Effector CD8-positive, alpha-beta T cell (primary cell): Measurements from ENCODE around the gene PPDPF.
"Not testable (repeated sequence)": the region's sequence is repeated elsewhere in the genome, so short reads cannot be mapped to it uniquely, and the experiment has no call there.

Experiments
- DNase-seq: peaks from one replicate; lab custom pipeline; 2025; lab: John Stamatoyannopoulos, UW
- total RNA-seq, 4 experiments: gene quantifications; one replicate each; lab custom pipeline; 2026; lab: John Stamatoyannopoulos, UW

The PPDPF gene, protein sequence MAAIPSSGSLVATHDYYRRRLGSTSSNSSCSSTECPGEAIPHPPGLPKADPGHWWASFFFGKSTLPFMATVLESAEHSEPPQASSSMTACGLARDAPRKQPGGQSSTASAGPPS
- 23.6 to 31.0 (median 28.5) reads per million in 4 experiments for total RNA-seq

DNA sequence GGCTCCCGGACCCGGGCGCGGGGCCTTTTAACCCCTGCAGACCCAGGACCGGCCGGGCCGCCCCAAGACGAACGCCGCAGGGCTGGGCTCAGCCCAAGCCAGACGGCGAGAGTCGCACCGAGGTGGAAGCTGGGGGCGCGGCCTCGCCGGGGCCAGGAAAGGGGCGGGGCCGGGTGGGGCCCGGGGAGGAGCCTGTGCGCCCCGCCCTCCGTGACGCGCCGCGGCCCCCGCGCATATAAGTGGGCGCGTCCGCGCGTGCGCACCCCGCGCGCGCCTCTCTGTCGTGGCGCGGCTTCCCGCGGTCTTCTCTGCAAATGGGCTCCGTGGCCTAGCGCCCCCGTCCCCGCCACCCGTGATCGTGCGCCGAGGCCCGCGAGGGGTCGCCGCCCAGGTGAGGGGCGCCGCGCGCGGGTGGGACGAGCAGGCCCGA is at the start of gene PPDPF:
PPDPF (plus strand) TSS at position 262 of the 430 bp plus-strand sequence. CDS start 544 bp downstream, outside the sequence.
- peak; percentile 77 for DNase-seq

DNA sequence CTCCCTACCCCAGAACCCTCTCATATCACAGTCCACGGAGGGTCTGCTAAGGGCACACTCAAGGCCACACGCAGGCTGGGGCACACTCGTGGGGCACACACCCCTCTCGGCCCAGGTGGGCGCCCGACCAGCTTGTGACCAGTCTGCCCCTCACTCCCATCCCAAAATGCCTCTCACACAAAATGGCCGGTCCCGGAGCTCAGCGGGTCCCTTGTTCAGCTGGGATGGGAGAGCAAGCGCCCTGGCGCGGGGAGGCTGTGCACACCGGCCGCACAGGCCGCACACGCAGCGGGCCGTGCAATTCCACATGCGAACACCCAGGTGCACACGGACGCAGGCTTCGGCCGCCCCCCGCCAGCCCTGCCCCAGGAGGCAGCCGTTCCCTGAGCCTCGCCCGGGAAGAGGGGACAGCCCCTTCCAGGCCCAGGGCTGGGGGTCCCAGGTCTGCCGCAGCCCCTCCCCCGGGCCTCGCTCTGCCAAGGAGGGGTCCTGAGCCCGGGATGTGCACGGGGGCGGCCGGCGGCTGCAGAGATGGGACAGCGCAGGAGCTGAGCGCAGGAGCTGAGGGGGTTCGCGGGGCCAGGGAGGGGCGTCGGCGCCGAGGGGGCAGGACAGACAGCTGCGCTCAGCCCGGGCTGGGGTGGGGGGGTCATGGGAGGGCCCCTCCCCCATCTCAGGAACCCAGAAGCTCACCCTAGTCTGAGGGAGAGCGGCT is 49.4 kb upstream of the PPDPF start:
- DNase-seq = no peak

DNA sequence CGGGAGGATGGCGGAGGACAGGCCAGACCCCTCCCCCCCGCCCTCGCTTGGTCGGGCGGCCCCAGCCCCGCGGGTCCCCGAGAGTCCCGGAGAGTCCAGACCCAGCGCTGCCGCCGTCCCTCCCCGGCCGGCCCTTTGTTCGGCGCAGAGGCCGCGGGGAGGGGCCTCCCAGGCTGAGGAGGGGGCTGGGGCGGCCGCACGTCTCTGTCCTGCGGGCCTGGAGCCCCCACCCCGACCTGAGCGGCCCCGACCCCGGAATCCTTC is 48.9 kb upstream of the PPDPF start:
- no peak for DNase-seq

DNA sequence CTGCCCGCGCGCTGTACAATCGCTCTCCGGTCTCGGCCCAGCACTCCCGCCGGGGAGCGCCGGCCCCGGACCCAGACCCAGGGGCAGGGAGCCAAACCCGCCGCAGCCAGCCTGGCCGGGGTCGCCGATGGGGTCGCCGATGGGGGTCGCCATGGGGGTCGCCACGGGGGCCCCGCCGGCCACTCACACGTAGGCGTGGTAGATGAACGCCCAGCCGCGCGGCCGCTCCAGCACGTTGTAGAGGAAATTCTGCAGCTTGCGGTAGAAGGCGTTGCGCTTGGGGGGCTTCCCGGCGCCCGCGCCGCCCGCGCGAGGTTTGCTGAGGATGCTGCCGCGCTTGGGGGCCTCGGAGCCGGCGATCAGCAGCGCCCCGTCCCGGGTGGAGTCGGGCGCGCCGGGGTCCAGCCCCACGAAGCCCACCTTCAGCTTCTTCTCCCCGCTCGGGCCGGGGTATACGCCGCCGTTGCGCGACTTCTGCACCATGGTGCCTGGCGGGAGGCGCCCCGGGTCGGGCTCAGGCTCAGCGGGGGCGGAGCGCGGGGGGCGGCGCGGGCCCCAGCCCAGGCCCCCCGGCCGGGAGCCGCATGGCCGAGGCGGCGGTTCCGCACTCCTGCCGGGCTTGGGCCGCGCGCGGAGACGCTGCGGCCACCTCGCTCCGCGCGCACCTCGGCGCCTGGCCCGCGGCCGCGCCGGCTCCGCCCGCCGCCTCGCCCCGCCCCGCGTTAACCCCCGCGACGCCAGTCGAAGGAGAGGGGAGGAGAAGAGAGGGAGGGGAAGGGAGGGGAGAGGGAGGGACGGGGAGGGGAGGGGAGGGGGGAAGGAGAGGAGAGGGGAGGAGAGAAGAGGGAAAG is 48.4 kb upstream of the PPDPF start, which contains the start of gene KCNQ2:
KCNQ2 (minus strand) TSS at position 675 of the 851 bp plus-strand sequence; CDS start at position 483, 192 bp downstream.
- no peak for DNase-seq

DNA sequence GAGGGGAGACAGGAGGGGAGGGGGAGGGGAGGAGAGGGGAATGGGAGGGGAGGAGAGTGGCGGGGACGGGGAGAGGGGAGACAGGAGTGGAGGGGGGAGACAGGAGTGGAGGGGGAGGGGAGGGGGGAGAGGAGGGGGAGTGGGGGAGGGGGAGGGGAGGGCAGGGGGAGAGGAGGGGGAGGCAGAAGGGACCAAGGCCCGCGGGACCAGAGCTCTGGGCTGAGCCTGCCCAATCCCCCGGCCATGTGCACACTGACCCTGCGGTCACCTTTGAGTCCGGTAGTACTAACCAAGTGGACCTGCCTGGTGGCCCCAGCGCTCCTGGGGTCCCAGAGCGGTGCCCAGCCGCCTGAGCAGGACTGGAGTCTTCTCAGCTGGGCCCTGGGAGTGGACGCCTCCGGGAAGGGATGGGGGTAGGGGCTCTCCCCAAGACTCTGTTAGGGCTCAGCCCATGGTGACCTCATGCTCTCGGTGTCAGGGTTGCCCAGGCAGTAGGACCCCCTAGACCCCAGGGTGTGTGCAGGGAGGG is 47.6 kb upstream of the PPDPF start:
- DNase-seq = no peak

DNA sequence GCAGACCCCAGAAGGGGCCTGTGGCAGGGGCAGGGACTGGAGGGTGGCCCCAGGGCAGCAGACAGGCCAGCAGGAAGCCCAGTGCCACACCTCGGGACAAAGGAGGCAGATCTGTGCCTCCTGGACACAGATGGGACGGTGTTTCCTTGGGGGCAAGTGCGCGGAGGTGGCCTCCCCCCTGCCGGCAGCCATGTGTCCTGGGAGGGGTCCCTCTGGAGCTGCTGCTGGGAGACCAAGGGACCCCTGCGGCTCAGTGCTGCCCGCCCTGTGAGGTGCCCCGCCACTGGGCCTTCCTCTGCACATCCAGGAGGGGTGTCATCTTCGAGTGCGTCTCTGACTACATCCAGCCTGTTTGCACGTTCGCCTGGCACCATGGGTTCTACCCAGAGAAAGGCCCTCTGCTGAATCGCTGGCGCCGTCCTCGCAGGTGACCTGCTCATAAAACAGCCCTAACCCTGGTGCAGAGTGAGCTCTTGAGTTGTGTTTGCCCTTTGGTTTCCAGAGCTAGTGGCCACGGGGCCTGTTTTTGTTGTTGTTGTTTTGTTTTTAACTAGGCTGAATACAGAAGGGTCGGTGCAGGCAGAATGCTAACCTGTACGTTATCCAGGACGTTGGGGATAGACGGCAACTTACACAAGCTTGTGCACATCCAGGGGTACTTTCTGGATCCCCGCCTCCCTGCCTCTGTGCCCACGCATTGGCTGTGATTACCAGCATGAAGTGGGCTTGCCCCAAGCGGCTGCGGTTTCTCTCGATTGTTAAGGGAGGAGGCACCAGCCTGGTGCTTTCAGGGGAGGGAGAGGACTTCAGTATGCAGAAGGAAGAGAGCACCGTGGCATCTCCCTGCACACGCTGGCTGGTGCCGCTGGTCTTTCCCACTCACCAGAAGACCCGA is 46.8 kb upstream of the PPDPF start:
- no peak for DNase-seq

DNA sequence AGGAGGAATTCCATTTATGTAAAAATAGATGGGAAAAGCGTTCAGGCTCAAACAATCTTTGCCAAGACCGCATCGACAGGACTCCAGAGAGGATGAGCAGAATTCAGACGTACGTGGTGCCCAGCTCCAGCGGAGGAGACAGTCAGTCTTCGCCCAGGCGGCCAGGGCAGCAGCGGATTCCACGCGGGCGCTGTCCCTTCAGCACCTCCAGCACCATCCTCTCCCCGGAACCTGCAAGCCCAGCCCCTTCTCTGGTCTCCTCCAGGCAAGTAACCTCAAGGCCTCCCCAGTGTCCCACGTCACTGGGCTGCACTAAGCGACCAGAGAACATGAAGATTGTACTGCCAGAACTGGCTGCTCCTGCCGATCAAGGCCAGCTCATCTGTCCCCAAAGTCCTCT is 45.4 kb upstream of the PPDPF start:
- no peak for DNase-seq

DNA sequence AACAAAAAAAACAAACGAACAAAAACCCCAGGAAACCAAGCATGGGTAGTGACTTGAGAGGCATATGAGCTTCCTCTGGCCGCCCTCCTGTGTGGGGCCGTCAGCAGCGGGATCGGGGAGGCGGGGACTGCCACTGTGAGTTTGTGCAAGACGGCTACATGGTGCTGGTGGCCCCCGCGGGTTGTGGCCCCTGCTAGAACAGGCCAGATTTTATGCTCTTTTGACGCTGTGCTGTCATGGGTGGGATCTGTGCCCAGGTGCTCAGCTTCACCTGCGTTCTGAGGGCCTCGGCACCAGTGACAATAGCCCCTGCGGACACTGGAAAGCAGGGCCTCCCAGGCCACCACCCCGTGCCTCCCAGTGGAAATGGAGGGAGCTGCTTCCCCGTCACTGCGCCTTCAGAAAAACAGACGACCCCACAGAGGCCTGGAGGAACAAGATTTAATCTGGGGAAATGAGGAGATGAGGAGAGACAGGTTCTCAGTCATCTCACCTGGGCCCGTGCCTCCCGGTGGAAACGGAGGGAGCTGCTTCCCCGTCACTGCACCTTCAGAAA is 43.4 kb upstream of the PPDPF start:
- no peak for DNase-seq

DNA sequence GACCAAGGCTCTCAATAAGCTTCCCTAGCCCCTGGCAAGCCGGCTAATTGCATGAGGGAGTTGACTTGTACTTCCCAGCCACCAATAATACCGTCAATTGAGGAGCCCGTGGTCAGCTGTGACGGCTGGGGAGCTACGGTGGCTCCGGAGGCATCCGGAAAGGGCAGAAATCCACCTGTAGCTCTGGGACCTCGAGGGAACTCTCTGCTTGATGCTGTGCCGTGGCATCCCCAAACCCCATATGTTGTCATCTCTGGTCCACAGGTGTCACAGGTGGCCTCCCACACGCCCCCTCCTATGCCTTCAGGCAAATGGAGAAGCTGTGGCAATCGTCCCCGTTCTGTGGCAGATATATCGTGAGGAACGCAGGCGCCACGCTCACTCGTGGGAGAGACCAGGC is 42.6 kb upstream of the PPDPF start:
- DNase-seq = no peak

DNA sequence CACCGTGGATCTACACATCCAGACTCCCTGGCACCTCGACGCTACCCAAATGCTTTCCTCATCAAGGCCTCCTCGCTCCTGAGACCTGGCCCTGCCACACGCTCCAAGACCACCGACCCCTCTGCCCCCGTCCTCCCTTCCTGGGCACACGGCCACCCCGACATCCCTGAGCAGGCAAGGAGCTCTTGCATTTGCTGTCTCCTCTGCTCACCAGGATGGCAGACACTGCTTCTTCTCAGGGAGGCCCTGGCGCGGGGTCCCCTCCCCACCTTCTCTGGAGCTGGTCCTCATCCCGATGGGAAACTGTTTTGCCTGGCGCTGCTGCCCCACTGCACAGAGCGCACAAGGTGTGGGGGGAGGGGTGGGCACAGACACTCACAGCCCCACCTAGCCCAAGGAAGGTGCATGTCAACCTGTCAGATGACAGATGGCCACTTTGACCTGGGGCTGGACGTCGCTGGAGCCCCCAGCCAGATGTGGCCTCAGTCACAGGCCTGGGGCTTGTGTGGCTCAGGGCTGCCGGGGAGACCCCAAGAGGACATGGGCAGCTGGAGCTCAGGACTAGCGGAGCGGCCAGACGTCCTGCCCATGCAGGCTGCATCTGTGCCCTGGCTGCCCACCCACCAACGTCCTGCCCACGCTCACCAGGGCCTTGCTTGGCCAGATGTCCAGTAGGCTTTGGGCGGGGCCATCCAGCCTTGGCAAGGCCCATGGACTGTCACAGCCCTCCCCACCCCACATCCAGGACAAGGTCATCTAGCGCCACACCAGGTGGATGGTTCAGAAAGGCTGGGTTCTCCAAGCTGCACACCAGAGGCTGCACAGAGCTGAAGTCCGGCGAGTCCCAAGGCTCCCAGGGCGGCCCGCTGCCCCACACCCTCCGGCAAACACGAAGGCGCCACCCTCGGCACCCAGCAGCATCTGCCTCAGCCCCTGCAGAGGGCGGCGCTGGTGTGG is 41.9 kb upstream of the PPDPF start:
- DNase-seq = no peak

DNA sequence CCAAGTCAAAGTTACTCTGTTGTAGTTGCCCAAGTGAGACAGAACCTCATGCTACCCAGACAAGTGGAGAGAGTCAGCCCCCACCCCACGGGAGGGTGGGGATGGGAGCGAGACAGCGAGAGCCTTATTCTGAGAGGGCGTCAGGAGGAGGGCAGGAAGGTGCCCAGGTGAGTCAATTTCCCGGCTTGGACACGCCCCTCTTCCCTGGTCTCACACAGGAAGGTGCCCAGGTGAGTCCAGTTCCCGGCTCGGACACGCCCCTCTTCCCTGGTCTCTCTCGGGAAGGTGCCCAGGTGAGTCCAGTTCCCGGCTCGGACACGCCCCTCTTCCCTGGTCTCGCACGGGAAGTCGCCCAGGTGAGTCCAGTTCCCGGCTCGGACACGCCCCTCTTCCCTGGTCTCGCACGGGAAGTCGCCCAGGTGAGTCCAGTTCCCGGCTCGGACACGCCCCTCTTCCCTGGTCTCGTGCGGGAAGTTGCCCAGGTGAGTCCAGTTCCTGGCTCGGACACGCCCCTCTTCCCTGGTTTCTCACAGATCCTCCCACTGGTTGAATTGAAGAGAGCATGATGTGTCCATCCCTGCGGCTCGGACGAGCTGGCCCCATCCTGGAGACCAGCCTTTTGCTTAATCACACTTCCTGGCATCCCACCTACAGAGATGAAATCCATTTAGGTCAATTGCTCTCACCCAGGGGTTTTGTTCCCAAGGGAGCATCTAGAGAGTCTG is 40.7 kb upstream of the PPDPF start:
- DNase-seq = not testable (repeated sequence)

DNA sequence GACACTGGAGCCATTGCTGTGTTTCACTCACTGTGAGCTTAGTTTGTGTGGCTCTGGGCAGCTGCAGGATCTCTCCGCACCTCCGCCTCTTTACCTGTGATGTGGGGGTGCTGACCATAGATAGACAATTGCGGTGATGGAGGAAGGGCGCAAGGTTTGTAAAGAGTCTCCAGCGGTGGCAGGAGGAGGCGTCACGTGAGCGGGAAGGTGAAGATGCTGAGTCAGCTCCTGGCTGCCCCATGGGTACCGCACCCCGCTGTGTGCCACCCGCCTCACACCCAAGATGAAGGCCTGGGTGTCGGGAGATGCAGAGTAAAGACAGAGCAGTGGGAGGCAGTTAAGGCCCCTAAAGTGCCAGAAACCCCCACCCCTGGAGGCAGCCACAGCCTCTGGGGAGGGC is 39.1 kb upstream of the PPDPF start:
- DNase-seq = no peak

DNA sequence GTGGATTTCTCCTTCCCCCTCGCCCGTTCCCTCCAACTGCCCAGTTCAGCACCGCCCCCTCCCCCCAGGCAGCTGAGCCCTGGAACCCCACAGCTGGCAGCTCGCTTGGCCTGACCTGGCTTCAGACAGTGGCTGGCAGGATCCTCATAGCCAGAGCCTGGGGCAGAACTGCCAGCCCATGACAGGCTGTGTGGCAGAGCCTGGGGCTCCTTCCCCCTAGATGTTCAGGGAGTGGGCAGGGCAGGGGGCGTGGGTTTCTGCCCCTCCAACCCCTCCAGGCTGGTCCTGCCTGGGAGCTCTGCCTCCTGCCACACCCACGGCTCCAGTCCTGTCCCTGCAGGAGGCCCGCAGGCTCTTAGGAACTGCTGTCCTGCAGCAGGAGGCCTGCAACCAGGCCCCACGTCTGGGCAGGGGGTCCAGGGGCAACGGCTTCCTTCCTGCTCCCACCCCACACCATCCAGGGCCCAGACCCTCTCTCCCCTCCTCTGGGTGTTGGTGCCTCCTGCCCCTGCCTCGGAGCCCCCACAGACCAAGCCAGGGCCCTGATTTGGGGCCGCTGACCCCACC is 38.5 kb upstream of the PPDPF start:
- no peak for DNase-seq

DNA sequence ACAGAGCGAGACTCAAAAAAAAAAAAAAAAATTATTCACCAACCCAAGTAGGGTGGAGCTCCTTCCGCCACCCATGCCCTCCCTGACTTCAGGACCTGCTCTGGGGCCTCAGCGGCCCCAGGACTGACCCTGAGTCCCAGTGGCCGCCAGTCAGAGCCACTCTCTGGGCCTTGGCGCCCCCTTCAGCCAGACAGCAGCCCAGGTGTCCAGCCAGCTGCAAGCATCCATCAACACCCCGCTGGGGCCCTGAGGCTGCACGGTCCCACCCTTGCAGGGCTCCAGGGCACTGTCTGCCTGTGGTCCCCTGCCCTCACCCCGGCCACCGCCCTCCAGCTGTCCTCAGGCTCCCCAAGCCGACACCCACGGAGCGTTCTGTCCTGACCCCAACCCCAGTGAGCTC is 36.7 kb upstream of the PPDPF start:
- no peak for DNase-seq

DNA sequence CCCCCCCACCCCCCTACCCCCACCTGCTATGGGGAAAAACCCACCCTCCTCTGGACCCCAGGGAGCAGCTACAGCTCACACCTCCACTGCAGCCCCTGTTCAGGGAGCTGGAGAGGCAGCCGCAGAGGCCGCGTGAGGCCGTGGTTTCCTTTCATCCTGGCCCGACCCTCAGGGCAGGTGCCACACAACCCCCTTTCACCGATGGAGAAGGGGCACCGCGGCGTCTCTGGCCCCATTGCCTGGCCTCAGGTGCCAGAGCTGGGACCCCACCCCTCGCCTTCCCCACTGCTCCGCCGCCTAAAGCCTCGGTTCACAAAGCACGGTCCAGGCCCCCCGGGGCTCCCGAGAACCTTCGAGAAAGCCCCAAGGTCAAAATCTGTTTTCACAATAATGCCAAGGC is 36.3 kb upstream of the PPDPF start:
- no peak for DNase-seq

DNA sequence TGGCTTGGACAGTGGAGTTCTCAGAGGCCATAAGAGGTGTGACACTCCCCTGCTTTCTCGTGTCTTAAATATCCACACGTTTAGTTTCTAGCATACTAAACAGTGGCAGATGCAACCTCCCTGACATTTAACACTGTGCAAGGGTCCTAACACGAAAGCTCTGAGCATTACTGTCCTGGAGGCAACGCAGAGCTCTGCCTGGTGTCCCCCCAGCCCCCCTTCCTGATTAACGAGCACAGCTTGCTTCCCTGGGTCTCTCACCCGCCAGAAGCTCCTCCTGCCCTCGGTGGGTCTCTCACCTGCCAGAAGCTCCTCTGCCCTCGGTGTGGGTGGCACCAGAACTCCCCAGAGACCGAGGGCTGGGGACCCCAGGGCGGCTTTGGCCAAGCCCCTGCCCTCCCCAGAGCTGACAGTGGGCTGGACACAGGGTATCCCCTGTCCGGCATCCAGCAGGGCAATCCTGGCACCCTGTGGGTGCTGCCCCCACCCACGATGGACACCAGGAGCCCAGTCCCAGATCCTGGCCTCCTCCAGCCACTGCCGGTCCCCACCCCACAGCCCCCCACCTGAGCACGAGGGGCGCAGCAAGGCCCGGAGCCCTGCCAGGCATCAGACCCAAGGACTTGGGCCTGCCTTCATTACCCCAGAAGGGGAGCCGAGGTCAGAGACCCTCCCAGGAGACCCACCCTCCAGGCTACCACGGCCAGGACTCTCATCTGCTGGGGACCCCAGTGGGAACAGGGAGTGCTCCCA is 35.7 kb upstream of the PPDPF start:
- no peak for DNase-seq

DNA sequence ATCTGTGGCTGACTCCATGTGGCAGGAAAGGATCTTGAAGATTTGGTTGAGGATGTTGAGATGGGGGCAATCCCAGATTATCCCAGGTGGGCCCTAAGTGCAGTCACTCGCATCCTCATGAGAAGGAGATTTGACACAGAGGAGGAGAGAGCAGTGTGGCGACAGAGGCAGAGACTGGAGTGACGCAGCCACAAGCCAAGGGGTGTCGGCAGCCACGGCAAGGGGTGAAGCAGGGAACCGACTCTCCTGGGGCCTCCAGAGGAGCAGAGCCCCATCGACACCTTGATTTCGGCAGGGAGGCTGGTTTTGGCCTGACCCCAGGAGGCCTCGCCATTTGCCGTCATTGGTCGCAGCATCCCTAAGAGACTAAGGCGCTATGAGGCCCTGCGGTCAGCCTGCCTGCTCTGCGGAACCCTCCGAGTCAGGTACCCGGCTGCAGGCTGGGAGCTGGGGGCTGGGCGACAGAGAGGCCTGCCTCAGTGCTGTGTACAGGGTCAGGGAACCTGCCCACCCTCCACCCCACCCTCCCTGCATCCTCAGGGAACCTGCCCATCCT is 34.2 kb upstream of the PPDPF start:
- DNase-seq = no peak

DNA sequence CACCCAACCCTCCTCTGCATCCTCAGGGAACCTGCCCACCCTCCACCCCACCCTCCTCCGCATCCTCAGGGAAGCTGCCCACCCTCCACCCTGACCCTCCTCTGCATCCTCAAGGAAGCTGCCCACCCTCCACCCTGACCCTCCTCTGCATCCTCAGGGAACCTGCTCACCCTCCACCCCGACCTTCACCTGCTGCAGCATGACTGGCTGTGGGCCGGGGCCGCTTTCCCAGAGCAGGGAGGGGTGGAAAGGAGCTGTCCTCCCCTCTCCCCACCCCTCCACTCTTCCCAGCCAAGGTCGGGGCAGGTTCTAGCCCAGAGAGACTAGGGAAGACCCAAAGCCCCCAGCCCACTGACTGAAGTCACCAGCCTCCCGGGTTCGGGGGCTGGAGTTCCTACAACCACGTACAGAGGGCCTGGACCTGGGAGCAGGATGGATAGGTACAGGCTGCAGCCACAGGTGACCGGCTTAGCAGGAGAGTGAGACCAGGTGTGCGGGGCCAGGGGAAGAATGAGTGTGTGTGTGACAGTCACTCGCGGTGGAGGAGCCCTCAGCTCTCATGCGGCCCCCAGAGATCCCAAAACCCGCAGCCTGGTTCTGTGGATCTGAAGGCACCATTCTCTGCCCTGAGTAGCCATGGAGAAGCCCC is 33.3 kb upstream of the PPDPF start:
- DNase-seq = no peak
